Stimulated activated CD8-positive, alpha-beta memory T cell treated with anti-CD3 and anti-CD28 coated beads, Interleukin-2, amount 100 ng/mL, for 48 hours (primary cell): ENCODE results near the gene NEDD9.

ENCODE experiments used
- DNase-seq, 2 donors: peaks; one replicate each; pipeline ENCODE4 v3.0.0-alpha.2; 2020; ENCODE audit warnings: low read depth in 2 of 2

NEDD9 gene

GRCh38 chr6:11142296-11143027, 90.0 kb downstream of the NEDD9 start:
- no peak for DNase-seq

- no peak for DNase-seq
These were observed 91.2 kb downstream of the NEDD9 start for GRCh38 chr6:11141295-11141694.

DNA sequence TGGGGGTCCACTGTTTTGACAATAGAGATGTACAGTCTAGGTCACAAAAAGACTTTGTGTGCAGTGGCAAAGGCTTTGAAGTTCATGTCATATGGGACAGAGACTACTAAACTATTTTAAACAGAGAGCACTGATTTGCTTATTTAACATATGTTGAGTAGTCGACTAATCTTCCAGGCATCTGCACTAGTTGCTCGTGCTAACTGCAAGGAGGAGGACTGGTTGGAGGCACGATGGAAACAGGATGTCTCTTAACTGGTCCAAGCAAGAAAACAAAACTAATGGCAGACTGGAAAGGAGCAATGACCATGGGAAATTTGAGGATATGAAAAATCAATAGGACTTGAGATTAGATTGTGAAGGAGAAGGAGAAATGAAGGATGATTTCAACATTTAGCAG, 92.4 kb downstream of the NEDD9 start:
- no peak for DNase-seq

- no peak for DNase-seq
These were observed 93.2 kb downstream of the NEDD9 start for GRCh38 chr6:11139051-11139960.

- DNase-seq, result no peak
These were observed 95.7 kb downstream of the NEDD9 start for GRCh38 chr6:11136809-11137208.
